Endothelial cell of umbilical vein (primary cell): ENCODE measurements around the gene CHML. TPM values are rescaled to one million over a fixed set of nuclear protein-coding genes. Genes with fewer than 3 reads are reported as not detected.

Experiments
- BruUV-seq: library from RNA; stranded (reverse); fragments of 400-500 nt; replicated peaks from 2 replicates; lab custom pipeline; 2021; lab: Mats Ljungman, UMichigan
- CTCF ChIA-PET: fragments of 300-600, 350-600 bp; sonication (Branson Sonifier 250); formaldehyde crosslinking; loops from one replicate; lab custom pipeline; 2021; ENCODE audit warnings: antibody characterized with exemption, inconsistent platforms; lab: Charles Lee
- POLR2A ChIA-PET: fragments of 300-600, 350-600 bp; sonication (Branson Sonifier 250); formaldehyde crosslinking; loops from one replicate; lab custom pipeline; 2021; ENCODE audit warnings: antibody characterized with exemption, inconsistent platforms; lab: Charles Lee
- DNase-seq: peaks from one replicate; pipeline ENCODE4 v3.0.0-alpha.2; 2011; ENCODE audit warnings: low read depth, low spot score
- FAIRE-seq: peaks from 2 replicates; lab custom pipeline; 2011; peaks lifted over from hg19 to GRCh38; lab: Jason Lieb, UNC
- H2AFZ ChIP-seq: 2 replicates; pipeline ENCODE4 v1.6.0; 2012; ENCODE audit warnings: low read depth, low read length, control low read depth, inconsistent platforms
- H3K27ac ChIP-seq: 2 replicates; pipeline ENCODE4 v1.5.1; 2011; ENCODE audit warnings: low read depth, mild to moderate bottlenecking, control low read depth, low read length, moderate library complexity; ENCODE audit not compliant: insufficient read depth
- H3K27me3 ChIP-seq, 2 experiments: 2 replicates each; pipeline versions ENCODE4 v1.6.0 to v1.6.1; 2011; ENCODE audit warnings: low read length in 2 of 2, mixed read lengths in 1 of 2; ENCODE audit not compliant: control insufficient read depth in 2 of 2, insufficient read depth in 2 of 2
- H3K36me3 ChIP-seq, 2 experiments: 2 replicates in 1 of 2; 3 replicates in 1 of 2; pipeline ENCODE4 v1.5.1; 2011; ENCODE audit warnings: low read length in 2 of 2, mild to moderate bottlenecking in 1 of 2, moderate library complexity in 1 of 2; ENCODE audit not compliant: control insufficient read depth in 2 of 2, insufficient read depth in 2 of 2; ENCODE audit errors: extremely low read depth in 1 of 2
- H3K4me1 ChIP-seq: 3 replicates; pipeline ENCODE4 v1.5.1; 2011; ENCODE audit warnings: mild to moderate bottlenecking, low read length; ENCODE audit not compliant: control insufficient read depth, insufficient read depth; ENCODE audit errors: extremely low read depth
- H3K4me2 ChIP-seq: 2 replicates; pipeline ENCODE4 v1.6.1; 2011; ENCODE audit warnings: low read length, control low read depth, mixed read lengths; ENCODE audit not compliant: insufficient read depth
- H3K4me3 ChIP-seq, 3 experiments: fragments of 200-600 bp in 1 of 3; sonication (generic), shearing (Covaris generic) in 1 of 3; replicated peaks in 1 of 3; 2 replicates each; pipeline ENCODE4 v1.5.1; 2011 to 2016; ENCODE audit warnings: control low read depth in 3 of 3, low read length in 3 of 3, mild to moderate bottlenecking in 2 of 3, inconsistent platforms in 1 of 3, low read depth in 1 of 3, moderate library complexity in 1 of 3; ENCODE audit not compliant: insufficient read depth in 1 of 3
- H3K79me2 ChIP-seq: 2 replicates; pipeline ENCODE4 v1.6.0; 2012; ENCODE audit warnings: low read length, inconsistent platforms; ENCODE audit not compliant: control insufficient read depth, insufficient read depth
- H3K9ac ChIP-seq: replicated peaks from 2 replicates; pipeline ENCODE3; 2011; ENCODE audit warnings: low read length, control low read depth; ENCODE audit not compliant: insufficient read depth; ENCODE audit errors: extremely low read depth
- H3K9me1 ChIP-seq: replicated peaks from 3 replicates; pipeline ENCODE4 v1.6.0; 2011; ENCODE audit warnings: mild to moderate bottlenecking, low read length; ENCODE audit not compliant: control insufficient read depth, insufficient read depth; ENCODE audit errors: extremely low read depth
- H3K9me3 ChIP-seq: replicated peaks from 2 replicates; pipeline ENCODE4 v1.5.1; 2012; ENCODE audit warnings: low read length, inconsistent platforms; ENCODE audit not compliant: control insufficient read depth, insufficient read depth
- H4K20me1 ChIP-seq: replicated peaks from 2 replicates; pipeline ENCODE3; 2011; ENCODE audit warnings: mild to moderate bottlenecking, low read length; ENCODE audit not compliant: control insufficient read depth, insufficient read depth; ENCODE audit errors: extremely low read depth
- CTCF ChIP-seq, 2 donors: IDR thresholded peaks; 1 replicate in 1 of 2; 2 replicates in 1 of 2; pipeline ENCODE4 v1.5.1; 2011; ENCODE audit warnings: low read length in 2 of 2, mild to moderate bottlenecking in 2 of 2, moderate library complexity in 2 of 2, control low read depth in 1 of 2, inconsistent platforms in 1 of 2, low read depth in 1 of 2; ENCODE audit not compliant: insufficient read depth in 1 of 2; ENCODE audit errors: extremely low read depth in 1 of 2
- EZH2 ChIP-seq: IDR thresholded peaks from 2 replicates; pipeline ENCODE4 v1.6.1; 2012; ENCODE audit warnings: borderline replicate concordance, low read depth, mild to moderate bottlenecking, moderate library complexity, low read length, inconsistent platforms; ENCODE audit not compliant: severe bottlenecking
- FOS ChIP-seq: IDR thresholded peaks from 2 replicates; pipeline ENCODE4 v1.6.1; 2011; ENCODE audit warnings: mild to moderate bottlenecking, low read length, moderate library complexity, borderline replicate concordance; ENCODE audit not compliant: insufficient read depth
- GATA2 ChIP-seq: IDR thresholded peaks from 2 replicates; pipeline ENCODE4 v1.7.0; 2011; ENCODE audit warnings: low read depth, mild to moderate bottlenecking, moderate library complexity, mixed read lengths, low read length; ENCODE audit not compliant: insufficient read length, insufficient read depth
- JUN ChIP-seq: IDR thresholded peaks from 2 replicates; pipeline ENCODE4 v1.6.1; 2011; ENCODE audit warnings: borderline replicate concordance, low read depth; ENCODE audit not compliant: insufficient read length, insufficient read depth
- MYC ChIP-seq: IDR thresholded peaks from one replicate; pipeline ENCODE4 v1.6.1; 2011; ENCODE audit warnings: mild to moderate bottlenecking, low read depth, low read length
- POLR2A ChIP-seq: IDR thresholded peaks from 2 replicates; pipeline ENCODE4 v1.6.1; 2012; ENCODE audit warnings: low read depth, mild to moderate bottlenecking, control low read depth, low read length
- POLR2AphosphoS5 ChIP-seq: IDR thresholded peaks from 2 replicates; pipeline ENCODE4 v1.6.1; 2012; ENCODE audit warnings: low read depth, mild to moderate bottlenecking, control low read depth, low read length, moderate library complexity; ENCODE audit not compliant: insufficient read depth
- dilution Hi-C: fragments of 300-500 bp; cut with MboI; formaldehyde crosslinking; loops from one replicate; pipeline ENCODE4 v1.15.0; 2019; ENCODE audit warnings: low sequenced_read_pairs; ENCODE audit not compliant: extremely low pct_ligation_motif_present
- intact Hi-C: fragments of 100-400 bp; cut with micrococcal nuclease; formaldehyde crosslinking; loops from one replicate; pipeline ENCODE4 v1.10.0; 2022
- polyA plus RNA-seq, 4 experiments: library from polyadenylated mRNA; depleted of rRNA in 3 of 4; stranded (reverse) in 3 of 4; unstranded in 1 of 4; fragments of >200 nt; gene quantifications; 2 replicates each; pipeline versions ENCODE4 v1.2.1 to v1.2.3, GENCODE V29; 2011 to 2012; ENCODE audit warnings: missing spikeins in 1 of 4
- total RNA-seq: library from RNA; stranded (reverse); gene quantifications from 2 replicates; pipeline ENCODE4 v1.2.3, GENCODE V29; 2021
- TF ChIP-seq, protein P1 (sequence below): IDR thresholded peaks from 2 replicates; pipeline ENCODE4 v1.6.1; 2011; ENCODE audit not compliant: insufficient read depth, insufficient read length

Gene CHML
- total and polyA plus RNA-seq, 2 donors (not counting 3 experiments of a cell fraction or from before 2014, with no cell fraction given) = 3.3 to 22.3 TPM

- Histone ChIP-seq H3K27ac (peak overlapping the region; percentile 39), H2AFZ (peak overlapping the region; percentile 86), H3K36me3 (no peaks in the 10 kb centered on the region), H3K27me3 (no peaks in the 10 kb centered on the region), H3K4me3 (peak overlapping the region in 1 of 3 experiments; percentile 37), H3K9me3 (no peaks in the 10 kb centered on the region), H3K9ac (peak overlapping the region; percentile 17), H3K4me1 (peaks cover 33% of the 10 kb centered on the region), H3K9me1 (no peaks in the 10 kb centered on the region), H3K4me2 (peak overlapping the region; percentile 46), H4K20me1 (no peaks in the 10 kb centered on the region), H3K79me2 (peaks cover 34% of the 10 kb centered on the region)
- CTCF ChIA-PET = interaction anchor here (0.7 to 2.6 kb wide), 3 partner anchors 11 to 31 kb away, joined by 5 to 20 read pairs (median 6); partner anchors contain the start of gene WDR64
- FAIRE-seq (no peak), DNase-seq (no peak)
- BruUV-seq = no TSS peak
- TF ChIP-seq POLR2AphosphoS5 (no peak), MYC (no peak), GATA2 (no peak), JUN (no peak), POLR2A (no peak), CTCF (IDR thresholded peaks at IDR 0.05; ENCODE audit: extremely low read depth in 1 of 2, insufficient read depth in 1 of 2, low read depth in 1 of 2, low read length in 2 of 2) (no peak), FOS (no peak), EZH2 (no peak)
- TF ChIP-seq, protein P1, sequence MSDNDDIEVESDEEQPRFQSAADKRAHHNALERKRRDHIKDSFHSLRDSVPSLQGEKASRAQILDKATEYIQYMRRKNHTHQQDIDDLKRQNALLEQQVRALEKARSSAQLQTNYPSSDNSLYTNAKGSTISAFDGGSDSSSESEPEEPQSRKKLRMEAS = no peak
- intact Hi-C loops (loop anchor here (1.0 to 2.0 kb wide), 2 partner anchors 29 to 208 kb away; partner anchors contain the start of gene EXO1), dilution Hi-C loops (no loop called here)
- POLR2A ChIA-PET = interaction anchor here (0.6 to 0.7 kb wide), 4 partner anchors 13 to 109 kb away, joined by 3 to 6 read pairs (median 6); no protein-coding TSS in a partner anchor
These were observed 876 bp upstream of the CHML start for GRCh38 chr1:241640867-241641622.
